Measurements from ENCODE around the gene KLK6.

KLK6 gene

GRCh38 chr19:50969413-50969760 is at the start of gene KLK6:
TSS of gene KLK6 (minus strand) at chr19:50969591. CDS start at chr19:50968104, 1,487 bp downstream.
- no peak for DNase-seq (ENCODE audit: low read depth)

- DNase-seq (ENCODE audit: low read depth) = no peak
These were observed 49.6 kb upstream of the KLK6 start for GRCh38 chr19:51018745-51019543.

GRCh38 chr19:51016798-51017683 is 47.6 kb upstream of the KLK6 start:
- peak; percentile 41 for DNase-seq (ENCODE audit: low read depth)

GRCh38 chr19:51015691-51016267 is 46.4 kb upstream of the KLK6 start:
- no peak for DNase-seq (ENCODE audit: low read depth)

DNA sequence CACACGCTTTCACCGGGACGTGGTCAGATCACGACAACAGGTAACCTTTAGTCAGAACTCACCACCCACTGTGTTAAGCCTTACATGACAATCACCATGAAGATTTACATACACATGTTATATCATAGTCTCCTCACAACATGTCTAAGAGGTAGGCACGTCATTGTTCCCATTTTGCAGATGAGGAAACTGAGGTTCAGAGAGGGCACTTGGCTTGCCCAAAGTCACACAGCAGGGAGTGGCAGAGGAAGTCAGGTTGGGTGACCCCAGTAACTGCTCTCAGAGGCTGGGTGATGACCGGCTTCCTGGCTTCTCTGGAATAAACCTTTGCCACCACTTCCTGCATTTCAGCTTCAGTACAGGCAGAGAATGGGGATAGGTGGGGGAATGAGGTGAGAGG is 44.9 kb upstream of the KLK6 start:
- no peak for DNase-seq (ENCODE audit: low read depth)

DNA sequence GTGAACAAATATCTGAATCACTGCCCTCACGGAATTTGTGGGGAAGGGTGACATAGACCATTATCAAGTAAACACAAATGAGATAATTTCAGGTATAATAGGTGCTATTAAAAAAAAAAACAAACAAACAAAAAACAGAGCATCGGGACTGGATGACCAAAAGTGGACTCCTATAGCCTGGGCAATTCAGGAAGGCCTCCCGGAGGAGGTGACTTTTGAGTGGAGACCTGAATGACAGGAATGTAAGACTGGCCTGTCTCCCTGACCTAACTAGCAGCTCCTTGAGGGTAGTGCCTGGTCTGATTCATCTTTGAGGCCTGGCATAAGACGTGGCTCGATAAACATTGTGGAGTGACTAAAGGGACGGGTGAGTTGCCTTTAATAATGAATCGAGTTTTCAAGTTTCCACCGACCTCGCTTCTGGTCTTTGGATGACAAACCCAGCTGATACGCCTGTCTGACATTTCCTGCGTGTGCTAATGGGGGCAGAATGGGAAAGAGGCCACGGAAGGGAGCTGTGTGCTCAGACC is 43.3 kb upstream of the KLK6 start:
- DNase-seq (ENCODE audit: low read depth) = no peak

DNA sequence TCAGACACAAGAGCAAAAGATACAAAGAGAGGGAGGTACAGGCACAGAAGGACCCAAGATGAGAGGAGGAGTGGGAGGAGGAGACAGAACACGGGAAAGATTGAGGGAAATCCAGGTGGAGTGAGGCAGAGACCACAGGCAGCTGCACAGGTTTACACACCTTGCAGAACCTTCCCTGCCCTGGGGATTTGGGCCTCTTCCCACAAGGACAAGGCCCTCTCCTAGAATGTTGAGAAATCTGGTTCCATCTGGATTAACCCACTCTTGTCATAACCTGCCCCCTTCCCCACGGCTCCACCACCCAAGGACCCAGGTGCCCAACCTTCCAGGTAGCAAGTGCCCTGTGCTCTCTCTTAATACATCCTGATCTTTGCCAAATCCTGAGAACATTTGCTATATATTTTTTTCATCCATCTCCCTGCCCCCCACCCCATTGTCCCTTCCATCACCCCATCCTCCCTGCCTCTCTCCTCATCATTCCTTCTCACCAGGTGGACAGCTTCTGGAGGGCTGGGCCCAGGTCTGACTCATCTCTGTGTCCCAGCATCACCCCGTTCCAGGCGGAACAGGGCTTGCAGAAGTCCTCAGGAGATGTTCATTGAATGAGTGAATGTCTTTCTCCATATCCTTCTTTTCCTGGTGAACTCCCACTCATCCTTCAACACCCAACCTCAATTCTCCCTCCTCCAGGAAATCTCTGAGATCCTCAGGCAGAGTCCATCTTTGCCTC is 40.8 kb upstream of the KLK6 start:
- no peak for DNase-seq (ENCODE audit: low read depth)

DNA sequence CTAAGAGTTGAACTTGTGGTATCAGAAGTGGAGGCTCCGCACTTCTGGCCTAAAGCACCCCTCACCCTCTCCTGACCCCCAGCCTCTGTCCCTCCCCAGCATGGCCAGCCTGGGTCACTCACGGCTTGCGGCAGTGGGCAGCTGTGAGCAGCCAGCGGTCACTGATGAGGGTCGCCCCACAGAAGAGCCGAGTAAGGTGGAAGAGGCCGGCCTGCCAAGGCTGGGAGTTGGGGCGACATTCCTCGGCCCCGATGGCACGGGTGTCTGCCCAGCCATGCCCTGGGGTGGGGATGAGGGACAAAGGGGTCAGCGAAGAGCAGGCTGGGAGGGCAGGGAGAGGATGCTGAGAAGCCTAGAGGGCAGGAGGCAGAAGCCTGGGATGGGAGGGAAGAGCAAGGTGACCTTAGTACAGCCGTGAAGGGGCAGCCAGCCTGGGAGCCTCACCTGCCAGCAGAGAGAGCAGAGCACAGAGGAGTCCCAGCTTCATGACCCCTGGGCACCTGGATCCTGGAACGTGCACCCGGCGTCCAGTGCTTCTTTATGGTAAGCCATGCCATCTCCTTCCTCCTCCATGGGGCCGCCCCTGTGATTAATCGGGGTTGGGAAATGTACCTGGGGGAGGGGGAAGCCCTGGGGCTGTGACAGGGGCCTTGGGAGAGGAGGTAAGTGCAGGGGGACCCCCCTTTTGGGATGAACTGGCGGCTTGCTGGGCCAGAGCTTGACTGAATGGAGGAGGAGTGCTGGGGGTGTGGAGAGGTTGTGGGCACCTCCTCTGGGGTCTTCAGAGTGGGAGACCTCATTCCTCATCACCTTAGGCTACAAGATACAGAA is 39.9 kb upstream of the KLK6 start:
- no peak for DNase-seq (ENCODE audit: low read depth)

GRCh38 chr19:51007488-51007887 is 38.1 kb upstream of the KLK6 start:
- DNase-seq (ENCODE audit: low read depth) = no peak

GRCh38 chr19:51006406-51006805 is 37.0 kb upstream of the KLK6 start:
- no peak for DNase-seq (ENCODE audit: low read depth)

- no peak for DNase-seq (ENCODE audit: low read depth)
These were observed 35.9 kb upstream of the KLK6 start for GRCh38 chr19:51005248-51005647.

GRCh38 chr19:51003316-51003715 is 33.9 kb upstream of the KLK6 start:
- DNase-seq (ENCODE audit: low read depth) = no peak

DNA sequence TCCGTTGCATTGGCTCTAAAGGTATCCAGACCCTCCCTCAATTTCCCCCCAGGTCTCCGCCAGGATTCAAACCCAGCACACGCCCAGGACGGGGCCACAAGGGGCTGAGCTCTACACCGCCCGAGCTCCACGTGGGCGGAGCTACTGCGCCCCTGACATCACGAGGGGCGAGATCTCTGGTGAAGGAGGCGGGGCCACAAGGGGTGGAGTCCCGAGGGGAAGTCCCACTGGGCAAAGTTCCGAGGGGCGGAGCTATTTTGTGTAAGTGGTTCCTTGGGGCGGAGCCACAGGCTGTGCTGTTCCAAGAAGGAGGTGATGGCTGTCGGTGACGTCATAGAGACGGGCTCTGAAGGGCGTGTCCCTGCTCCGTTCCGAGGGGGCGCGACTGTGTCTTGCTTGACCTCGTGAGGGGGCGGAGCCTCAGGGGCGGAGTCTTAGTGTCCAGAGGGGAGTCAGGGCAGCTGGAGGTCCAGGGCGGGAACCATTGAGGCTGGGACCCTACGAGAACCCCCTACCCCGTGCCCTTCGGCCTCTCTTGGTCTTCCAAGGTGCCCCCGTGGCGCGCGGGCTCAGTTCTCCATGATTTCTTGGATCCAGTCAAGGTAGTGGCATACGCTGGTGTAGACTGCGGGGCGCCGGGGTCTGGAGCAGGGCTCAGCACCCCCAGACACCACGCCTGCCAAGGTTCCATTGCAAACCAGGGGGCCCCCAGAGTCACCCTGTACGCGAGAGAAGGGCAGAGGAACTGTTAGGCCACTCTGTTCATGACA is 33.3 kb upstream of the KLK6 start:
- DNase-seq (ENCODE audit: low read depth) = peak; percentile 46

DNA sequence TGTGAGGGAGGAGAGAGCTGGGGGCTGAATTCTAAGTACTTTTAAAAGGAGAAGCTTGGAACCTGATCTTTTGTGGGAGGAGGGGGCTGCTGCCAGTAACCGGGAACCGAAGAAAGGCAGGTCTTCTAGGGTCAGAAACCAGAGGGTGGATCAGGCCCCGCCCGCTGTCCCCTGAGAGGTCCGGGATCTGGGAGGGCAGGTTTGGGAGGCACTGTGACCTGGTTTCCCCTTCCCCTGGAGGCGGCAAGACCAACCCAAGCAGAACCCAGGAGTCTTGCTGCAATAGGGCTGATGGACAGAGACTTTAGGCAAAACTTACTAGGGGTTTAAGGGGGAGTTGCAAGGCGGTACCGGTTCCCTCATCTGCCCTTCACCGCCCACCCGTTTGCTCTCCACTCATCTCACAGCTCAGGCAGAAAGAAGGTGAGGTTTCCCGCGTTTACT is 32.7 kb upstream of the KLK6 start:
- DNase-seq (ENCODE audit: low read depth) = no peak

DNA sequence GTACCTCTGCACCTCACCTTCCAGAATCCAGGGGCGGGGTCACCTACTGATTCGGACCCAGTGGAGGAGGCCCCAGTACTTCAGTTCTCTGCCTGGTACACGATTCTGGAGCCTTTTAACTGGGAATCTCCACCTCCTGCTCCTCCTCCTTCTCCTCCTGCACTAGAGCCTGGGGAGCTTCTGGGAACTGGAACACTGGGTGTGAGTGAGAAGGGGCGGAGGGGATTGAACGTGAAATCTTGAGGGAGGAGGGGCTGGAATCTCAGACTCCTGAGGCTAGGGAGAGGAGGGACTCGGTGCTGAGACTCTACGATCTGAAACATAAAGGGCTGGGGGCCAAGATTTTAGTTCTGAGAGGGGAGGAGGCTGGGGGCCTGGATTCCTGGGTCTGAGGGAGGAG is 32.1 kb upstream of the KLK6 start, which contains the start of gene KLK8:
Gene KLK8 (minus strand): TSS at position 90 of the 400 bp plus-strand sequence. CDS start 437 bp downstream, outside the sequence.
- DNase-seq (ENCODE audit: low read depth) = no peak

- no peak for DNase-seq (ENCODE audit: low read depth)
These were observed 31.6 kb upstream of the KLK6 start for GRCh38 chr19:51000981-51001380.

GRCh38 chr19:51000426-51000825 is 31.0 kb upstream of the KLK6 start:
- no peak for DNase-seq (ENCODE audit: low read depth)

GRCh38 chr19:50998686-50999085 is 29.3 kb upstream of the KLK6 start:
- no peak for DNase-seq (ENCODE audit: low read depth)

GRCh38 chr19:50998061-50998460 is 28.7 kb upstream of the KLK6 start:
- no peak for DNase-seq (ENCODE audit: low read depth)

- DNase-seq (ENCODE audit: low read depth) = peak; percentile 13
These were observed 24.7 kb upstream of the KLK6 start for GRCh38 chr19:50994129-50994528.
